Measurements from ENCODE around the gene MCTP2. TPM values are rescaled to one million over a fixed set of nuclear protein-coding genes. Genes with fewer than 3 reads are reported as not detected.
"Not testable (repeated sequence)": the region's sequence is repeated elsewhere in the genome, so short reads cannot be mapped to it uniquely, and the experiment has no call there.

Gene MCTP2
- total RNA-seq, 1 experiment from 2014 or later = 0.15 TPM

DNA sequence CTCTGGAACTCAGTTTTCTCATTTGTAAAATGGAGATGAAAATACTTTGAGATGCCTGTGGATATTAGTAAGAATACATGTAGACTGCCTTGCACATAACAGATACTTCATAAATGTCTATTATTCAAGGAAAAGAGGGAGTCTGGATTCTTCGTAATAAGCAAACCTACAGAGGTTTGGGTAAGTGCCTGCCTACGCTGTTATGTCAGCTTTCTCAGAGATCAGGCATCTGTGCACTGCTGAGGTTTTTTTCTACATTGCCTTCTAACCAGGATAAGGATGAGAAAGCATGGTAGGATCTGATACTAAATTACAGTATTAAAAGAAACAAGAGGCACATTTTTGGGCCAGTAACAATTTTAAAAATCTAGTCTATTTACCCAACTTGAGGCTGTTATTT is 10.9 kb downstream of the MCTP2 start:
- Histone ChIP-seq H3K4me1 (ENCODE audit: control insufficient read depth, insufficient read depth, low read length) (no peaks in the 10 kb centered on the region), H3K4me3 (ENCODE audit: low read depth in 2 of 2, low read length in 2 of 2) (no peak overlapping the region), H3K36me3 (ENCODE audit: control insufficient read depth, insufficient read depth, low read length) (no peaks in the 10 kb centered on the region), H3K9me3 (ENCODE audit: control insufficient read depth, insufficient read depth, low read depth, low read length) (peaks cover 6% of the 10 kb centered on the region; the same call in 1 of the 2 replicates), H3K27me3 (ENCODE audit: control insufficient read depth, insufficient read depth, low read length) (no peaks in the 10 kb centered on the region), H3K27ac (ENCODE audit: low read length) (no peak overlapping the region)
- no peak for TF ChIP-seq POLR2AphosphoS5 (IDR thresholded peaks at IDR 0.05; ENCODE audit: low read depth, low read length)
- TF ChIP-seq, protein P1, sequence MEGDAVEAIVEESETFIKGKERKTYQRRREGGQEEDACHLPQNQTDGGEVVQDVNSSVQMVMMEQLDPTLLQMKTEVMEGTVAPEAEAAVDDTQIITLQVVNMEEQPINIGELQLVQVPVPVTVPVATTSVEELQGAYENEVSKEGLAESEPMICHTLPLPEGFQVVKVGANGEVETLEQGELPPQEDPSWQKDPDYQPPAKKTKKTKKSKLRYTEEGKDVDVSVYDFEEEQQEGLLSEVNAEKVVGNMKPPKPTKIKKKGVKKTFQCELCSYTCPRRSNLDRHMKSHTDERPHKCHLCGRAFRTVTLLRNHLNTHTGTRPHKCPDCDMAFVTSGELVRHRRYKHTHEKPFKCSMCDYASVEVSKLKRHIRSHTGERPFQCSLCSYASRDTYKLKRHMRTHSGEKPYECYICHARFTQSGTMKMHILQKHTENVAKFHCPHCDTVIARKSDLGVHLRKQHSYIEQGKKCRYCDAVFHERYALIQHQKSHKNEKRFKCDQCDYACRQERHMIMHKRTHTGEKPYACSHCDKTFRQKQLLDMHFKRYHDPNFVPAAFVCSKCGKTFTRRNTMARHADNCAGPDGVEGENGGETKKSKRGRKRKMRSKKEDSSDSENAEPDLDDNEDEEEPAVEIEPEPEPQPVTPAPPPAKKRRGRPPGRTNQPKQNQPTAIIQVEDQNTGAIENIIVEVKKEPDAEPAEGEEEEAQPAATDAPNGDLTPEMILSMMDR (IDR thresholded peaks at IDR 0.05) = no peak
- no peak for TF ChIP-seq SIN3A (IDR thresholded peaks at IDR 0.05; ENCODE audit: borderline replicate concordance, insufficient read depth, low read depth, low read length)
- TF ChIP-seq TCF7L2 (IDR thresholded peaks at IDR 0.05; ENCODE audit: low read depth, low read length) = no peak
- TF ChIP-seq, protein P2, sequence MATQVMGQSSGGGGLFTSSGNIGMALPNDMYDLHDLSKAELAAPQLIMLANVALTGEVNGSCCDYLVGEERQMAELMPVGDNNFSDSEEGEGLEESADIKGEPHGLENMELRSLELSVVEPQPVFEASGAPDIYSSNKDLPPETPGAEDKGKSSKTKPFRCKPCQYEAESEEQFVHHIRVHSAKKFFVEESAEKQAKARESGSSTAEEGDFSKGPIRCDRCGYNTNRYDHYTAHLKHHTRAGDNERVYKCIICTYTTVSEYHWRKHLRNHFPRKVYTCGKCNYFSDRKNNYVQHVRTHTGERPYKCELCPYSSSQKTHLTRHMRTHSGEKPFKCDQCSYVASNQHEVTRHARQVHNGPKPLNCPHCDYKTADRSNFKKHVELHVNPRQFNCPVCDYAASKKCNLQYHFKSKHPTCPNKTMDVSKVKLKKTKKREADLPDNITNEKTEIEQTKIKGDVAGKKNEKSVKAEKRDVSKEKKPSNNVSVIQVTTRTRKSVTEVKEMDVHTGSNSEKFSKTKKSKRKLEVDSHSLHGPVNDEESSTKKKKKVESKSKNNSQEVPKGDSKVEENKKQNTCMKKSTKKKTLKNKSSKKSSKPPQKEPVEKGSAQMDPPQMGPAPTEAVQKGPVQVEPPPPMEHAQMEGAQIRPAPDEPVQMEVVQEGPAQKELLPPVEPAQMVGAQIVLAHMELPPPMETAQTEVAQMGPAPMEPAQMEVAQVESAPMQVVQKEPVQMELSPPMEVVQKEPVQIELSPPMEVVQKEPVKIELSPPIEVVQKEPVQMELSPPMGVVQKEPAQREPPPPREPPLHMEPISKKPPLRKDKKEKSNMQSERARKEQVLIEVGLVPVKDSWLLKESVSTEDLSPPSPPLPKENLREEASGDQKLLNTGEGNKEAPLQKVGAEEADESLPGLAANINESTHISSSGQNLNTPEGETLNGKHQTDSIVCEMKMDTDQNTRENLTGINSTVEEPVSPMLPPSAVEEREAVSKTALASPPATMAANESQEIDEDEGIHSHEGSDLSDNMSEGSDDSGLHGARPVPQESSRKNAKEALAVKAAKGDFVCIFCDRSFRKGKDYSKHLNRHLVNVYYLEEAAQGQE (IDR thresholded peaks at IDR 0.05; ENCODE audit: insufficient read depth in 1 of 2, low read depth in 2 of 2, low read length in 1 of 2) = no peak
- in situ Hi-C loops (cut with HindIII; ENCODE audit: low pct_unique_long_range_greater_than_20kb, low sequenced_read_pairs) (no loop called here), intact Hi-C loops (cut with micrococcal nuclease; ENCODE audit: unreplicated experiment) (no loop called here)
- ChIA-PET POLR2A (no interaction called here), CTCF (no interaction called here)
- ATAC-seq (no peak), DNase-seq (ENCODE audit: low read depth, low spot score) (no peak)
- no TSS peak for BruUV-seq (replicated peaks)

DNA sequence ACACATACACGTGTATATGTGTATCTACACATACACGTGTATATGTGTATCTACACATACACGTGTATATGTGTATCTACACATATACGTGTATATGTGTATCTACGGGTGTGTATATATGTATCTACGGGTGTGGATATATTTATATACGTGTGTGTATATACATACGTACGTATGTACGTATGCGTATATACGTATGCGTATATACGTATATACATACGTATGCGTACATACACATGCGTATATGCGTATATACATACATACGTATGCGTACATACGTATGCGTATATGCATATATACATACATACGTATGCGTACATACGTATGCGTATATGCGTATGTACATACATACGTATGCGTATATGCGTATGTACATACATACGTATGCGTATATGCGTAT is 11.6 kb downstream of the MCTP2 start:
- CTCF ChIA-PET; in situ Hi-C loops (cut with HindIII; ENCODE audit: low pct_unique_long_range_greater_than_20kb, low sequenced_read_pairs); POLR2A ChIA-PET; intact Hi-C loops (cut with micrococcal nuclease; ENCODE audit: unreplicated experiment); BruUV-seq (replicated peaks); H3K9me3 ChIP-seq (ENCODE audit: control insufficient read depth, insufficient read depth, low read depth, low read length); DNase-seq (ENCODE audit: low read depth, low spot score); H3K27me3 ChIP-seq (ENCODE audit: control insufficient read depth, insufficient read depth, low read length); H3K36me3 ChIP-seq (ENCODE audit: control insufficient read depth, insufficient read depth, low read length); H3K27ac ChIP-seq (ENCODE audit: low read length); H3K4me1 ChIP-seq (ENCODE audit: control insufficient read depth, insufficient read depth, low read length); H3K4me3 ChIP-seq (ENCODE audit: low read depth in 2 of 2, low read length in 2 of 2); ATAC-seq: not testable (repeated sequence)

DNA sequence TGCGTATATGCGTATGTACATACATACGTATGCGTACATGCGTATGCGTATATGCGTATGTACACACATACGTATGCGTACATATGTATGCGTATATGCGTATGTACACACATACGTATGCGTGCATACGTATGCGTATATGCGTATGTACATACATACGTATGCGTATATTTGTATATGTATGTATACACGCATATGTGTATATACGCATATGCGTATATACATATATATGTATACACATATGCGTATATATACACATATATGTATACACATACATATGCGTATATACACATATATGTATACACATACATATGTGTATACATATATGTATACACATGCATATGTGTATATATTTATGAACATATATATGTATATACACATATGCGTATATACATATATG is 12.1 kb downstream of the MCTP2 start:
- intact Hi-C loops (cut with micrococcal nuclease; ENCODE audit: unreplicated experiment) = no loop called here

More for the DNA sequence above, 12.1 kb downstream of the MCTP2 start:
- in situ Hi-C loops (cut with HindIII; ENCODE audit: low pct_unique_long_range_greater_than_20kb, low sequenced_read_pairs) = no loop called here
- ATAC-seq = no peak
- Histone ChIP-seq H3K27me3 (ENCODE audit: control insufficient read depth, insufficient read depth, low read length) (no peaks in the 10 kb centered on the region), H3K36me3 (ENCODE audit: control insufficient read depth, insufficient read depth, low read length) (no peaks in the 10 kb centered on the region), H3K9me3 (ENCODE audit: control insufficient read depth, insufficient read depth, low read depth, low read length) (peaks cover 6% of the 10 kb centered on the region; the same call in 1 of the 2 replicates), H3K4me1 (ENCODE audit: control insufficient read depth, insufficient read depth, low read length) (no peaks in the 10 kb centered on the region), H3K27ac (ENCODE audit: low read length) (no peak overlapping the region), H3K4me3 (ENCODE audit: low read depth in 2 of 2, low read length in 2 of 2) (no peak overlapping the region)
- ChIA-PET POLR2A (no interaction called here), CTCF (no interaction called here)
- no peak for DNase-seq (ENCODE audit: low read depth, low spot score)
- TF ChIP-seq, protein P2 (IDR thresholded peaks at IDR 0.05; ENCODE audit: insufficient read depth in 1 of 2, low read depth in 2 of 2, low read length in 1 of 2) = no peak
- TF ChIP-seq POLR2AphosphoS5 (IDR thresholded peaks at IDR 0.05; ENCODE audit: low read depth, low read length) (no peak), SIN3A (IDR thresholded peaks at IDR 0.05; ENCODE audit: borderline replicate concordance, insufficient read depth, low read depth, low read length) (no peak), TCF7L2 (IDR thresholded peaks at IDR 0.05; ENCODE audit: low read depth, low read length) (no peak)
- TF ChIP-seq, protein P1 (IDR thresholded peaks at IDR 0.05) = no peak
- BruUV-seq (replicated peaks) = no TSS peak

Data from Panc1 (cell line).